CD4-positive, alpha-beta memory T cell (primary cell): Measurements from ENCODE around the gene TFCP2L1. TPM values are rescaled to one million over a fixed set of nuclear protein-coding genes. Genes with fewer than 3 reads are reported as not detected.
"Not testable (repeated sequence)": the region's sequence is repeated elsewhere in the genome, so short reads cannot be mapped to it uniquely, and the experiment has no call there.

ENCODE experiments used
- CTCF ChIA-PET: fragments of 350-600 bp; sonication (Branson Sonifier 250); formaldehyde crosslinking; loops from one replicate; lab custom pipeline; 2021; ENCODE audit warnings: inconsistent platforms; ENCODE audit not compliant: partially characterized antibody; lab: Charles Lee
- POLR2A ChIA-PET: fragments of 350-600 bp; sonication (Branson Sonifier 250); formaldehyde crosslinking; loops from one replicate; lab custom pipeline; 2021; ENCODE audit not compliant: partially characterized antibody; lab: Charles Lee
- DNase-seq, 5 donors: peaks; one replicate each; pipeline versions ENCODE4 v3.0.0 to v3.0.0-alpha.2; 2020 to 2022; ENCODE audit warnings: mixed read lengths in 1 of 5
- H3K27ac ChIP-seq: one replicate; pipeline ENCODE4 v1.7.0; 2013; ENCODE audit warnings: low read depth, low read length
- H3K27me3 ChIP-seq: 2 replicates; pipeline ENCODE4 v1.7.0; 2013; ENCODE audit warnings: mild to moderate bottlenecking, low read length, moderate library complexity; ENCODE audit not compliant: insufficient read depth
- H3K36me3 ChIP-seq: 2 replicates; pipeline ENCODE4 v1.7.0; 2013; ENCODE audit warnings: mild to moderate bottlenecking, low read length, moderate library complexity; ENCODE audit not compliant: insufficient read depth
- H3K4me1 ChIP-seq: 2 replicates; pipeline ENCODE4 v1.7.0; 2013; ENCODE audit warnings: mild to moderate bottlenecking, low read length, moderate library complexity; ENCODE audit not compliant: insufficient read depth
- H3K4me3 ChIP-seq, 2 donors: one replicate each; pipeline ENCODE4 v1.7.0; 2013; ENCODE audit warnings: low read length in 2 of 2, mild to moderate bottlenecking in 1 of 2
- H3K9me3 ChIP-seq, 2 donors: one replicate each; pipeline ENCODE4 v1.7.0; 2013; ENCODE audit warnings: low read length in 2 of 2, control low read depth in 1 of 2; ENCODE audit not compliant: control insufficient read depth in 1 of 2
- H3K27ac Mint-ChIP-seq, 7 donors: one replicate each; pipeline ENCODE4 v1.8.0; 2020 to 2021; ENCODE audit warnings: mixed read lengths in 7 of 7, mild to moderate bottlenecking in 6 of 7, inconsistent platforms in 3 of 7, moderate library complexity in 3 of 7
- H3K27me3 Mint-ChIP-seq, 2 donors: one replicate each; pipeline ENCODE4 v1.8.0; 2020 to 2021; ENCODE audit warnings: mixed read lengths in 2 of 2
- H3K36me3 Mint-ChIP-seq, 2 donors: one replicate each; pipeline ENCODE4 v1.8.0; 2020 to 2021; ENCODE audit warnings: mixed read lengths in 2 of 2, inconsistent platforms in 1 of 2, mild to moderate bottlenecking in 1 of 2
- H3K4me1 Mint-ChIP-seq, 4 donors: one replicate each; pipeline ENCODE4 v1.8.0; 2020 to 2021; ENCODE audit warnings: mixed read lengths in 4 of 4, mild to moderate bottlenecking in 1 of 4
- H3K4me3 Mint-ChIP-seq, 8 donors: one replicate each; pipeline ENCODE4 v1.8.0; 2020 to 2021; ENCODE audit warnings: mixed read lengths in 8 of 8, mild to moderate bottlenecking in 7 of 8, moderate library complexity in 6 of 8, inconsistent platforms in 3 of 8
- H3K9me3 Mint-ChIP-seq, 8 donors: one replicate each; pipeline ENCODE4 v1.8.0; 2020 to 2021; ENCODE audit warnings: mixed read lengths in 8 of 8, mild to moderate bottlenecking in 5 of 8, inconsistent platforms in 3 of 8, moderate library complexity in 1 of 8
- intact Hi-C: fragments of 100-400 bp; cut with micrococcal nuclease; formaldehyde crosslinking; loops from one replicate; pipeline ENCODE4 v1.15.1; 2023
- polyA plus RNA-seq, 2 donors: library from polyadenylated mRNA; unstranded; fragments of 300-500 nt; fragmentation: Illumina TruSeq; gene quantifications; one replicate each; pipeline ENCODE4 v1.2.3, GENCODE V29; 2021
- total RNA-seq, 2 experiments: library from RNA; stranded (reverse); gene quantifications; one replicate each; pipeline ENCODE4 v1.2.3, GENCODE V29; 2021

Gene TFCP2L1
- under 1 TPM in 1 of 2 experiments, not detected in 1; 0.06 TPM for total RNA-seq
- polyA plus RNA-seq: not detected

GRCh38 chr2:121284463-121285449 lies at the start of gene TFCP2L1:
Gene TFCP2L1 (minus strand): TSS chr2:121285202. CDS start chr2:121285109, 93 bp downstream.
- no peaks in the 10 kb centered on the region for H3K4me1 ChIP-seq
- H3K36me3 ChIP-seq: no peaks in the 10 kb centered on the region
- intact Hi-C loops: no loop called here
- Mint-ChIP-seq H3K4me1 (peaks cover 0 to 17% (median 10%) of the 10 kb centered on the region in 4 donors), H3K27ac (no peak within 1 kb of the TSS), H3K27me3 (peaks cover 26 to 30% of the 10 kb centered on the region in 2 donors), H3K36me3 (no peaks in the 10 kb centered on the region), H3K9me3 (no peaks in the 10 kb centered on the region), H3K4me3 (peak within 1 kb of the TSS; percentile 61 to 81 (median 74))
- H3K9me3 ChIP-seq: no peaks in the 10 kb centered on the region
- no peak within 1 kb of the TSS for H3K4me3 ChIP-seq
- DNase-seq: no peak
- POLR2A ChIA-PET: no interaction called here
- CTCF ChIA-PET: no interaction called here
- no peak within 1 kb of the TSS for H3K27ac ChIP-seq
- H3K27me3 ChIP-seq: no peaks in the 10 kb centered on the region

- no peak overlapping the region for H3K4me3 ChIP-seq
- CTCF ChIA-PET: no interaction called here
- H3K4me1 ChIP-seq: no peaks in the 10 kb centered on the region
- no peaks in the 10 kb centered on the region for H3K9me3 Mint-ChIP-seq
- H3K4me3 Mint-ChIP-seq: peak overlapping the region in 1 of 8 donors; percentile 20
- peaks cover 1% of the 10 kb centered on the region for H3K36me3 ChIP-seq
- peaks cover 6 to 10% of the 10 kb centered on the region in 2 donors for H3K36me3 Mint-ChIP-seq
- H3K4me1 Mint-ChIP-seq: peaks cover 0 to 2% (median under 1%) of the 10 kb centered on the region in 4 donors
- no peak for DNase-seq
- peak overlapping the region in 2 of 7 donors; percentile 7 to 91 for H3K27ac Mint-ChIP-seq
- H3K27me3 Mint-ChIP-seq: peaks cover 2 to 3% of the 10 kb centered on the region in 2 donors
- intact Hi-C loops: no loop called here
- no peaks in the 10 kb centered on the region for H3K27me3 ChIP-seq
- POLR2A ChIA-PET: no interaction called here
- no peaks in the 10 kb centered on the region for H3K9me3 ChIP-seq
- H3K27ac ChIP-seq: no peak overlapping the region
These were observed 49.0 kb upstream of the TFCP2L1 start for GRCh38 chr2:121333834-121334558.

GRCh38 chr2:121333231-121333630 lies 48.2 kb upstream of the TFCP2L1 start:
- Mint-ChIP-seq H3K4me1 (peaks cover 0 to 2% (median under 1%) of the 10 kb centered on the region in 4 donors), H3K27ac (no peak overlapping the region), H3K27me3 (peaks cover 2 to 6% of the 10 kb centered on the region in 2 donors), H3K36me3 (peaks cover 0 to 5% of the 10 kb centered on the region in 2 donors), H3K9me3 (no peaks in the 10 kb centered on the region), H3K4me3 (no peak overlapping the region)
- no peak for DNase-seq
- H3K9me3 ChIP-seq: no peaks in the 10 kb centered on the region
- H3K27ac ChIP-seq: no peak overlapping the region
- no peaks in the 10 kb centered on the region for H3K4me1 ChIP-seq
- H3K36me3 ChIP-seq: no peaks in the 10 kb centered on the region
- ChIA-PET CTCF (no interaction called here), POLR2A (no interaction called here)
- H3K27me3 ChIP-seq: no peaks in the 10 kb centered on the region
- intact Hi-C loops: no loop called here
- no peak overlapping the region for H3K4me3 ChIP-seq

GRCh38 chr2:121331324-121331723 lies 46.3 kb upstream of the TFCP2L1 start:
- POLR2A ChIA-PET, intact Hi-C loops: not testable (repeated sequence)

GRCh38 chr2:121330921-121331320 lies 45.9 kb upstream of the TFCP2L1 start:
- POLR2A ChIA-PET: no interaction called here
- H3K9me3 ChIP-seq: no peaks in the 10 kb centered on the region
- Mint-ChIP-seq H3K9me3 (no peaks in the 10 kb centered on the region), H3K27ac (no peak overlapping the region), H3K4me3 (no peak overlapping the region), H3K4me1 (peaks cover 0 to 2% (median under 1%) of the 10 kb centered on the region in 4 donors), H3K27me3 (peaks cover 2 to 6% of the 10 kb centered on the region in 2 donors), H3K36me3 (no peaks in the 10 kb centered on the region)
- CTCF ChIA-PET: no interaction called here
- H3K4me3 ChIP-seq: no peak overlapping the region
- intact Hi-C loops: no loop called here
- no peak for DNase-seq
- H3K27ac ChIP-seq: no peak overlapping the region
- no peaks in the 10 kb centered on the region for H3K4me1 ChIP-seq
- H3K36me3 ChIP-seq: no peaks in the 10 kb centered on the region
- no peaks in the 10 kb centered on the region for H3K27me3 ChIP-seq

More at GRCh38 chr2:121331324-121331723, 46.3 kb upstream of the TFCP2L1 start:
- H3K27ac Mint-ChIP-seq, H3K9me3 ChIP-seq, CTCF ChIA-PET, H3K9me3 Mint-ChIP-seq, DNase-seq, H3K4me1 Mint-ChIP-seq, H3K36me3 Mint-ChIP-seq, H3K36me3 ChIP-seq, H3K27ac ChIP-seq, H3K4me3 ChIP-seq, H3K27me3 ChIP-seq, H3K27me3 Mint-ChIP-seq, H3K4me1 ChIP-seq, H3K4me3 Mint-ChIP-seq: not testable (repeated sequence)

- no peaks in the 10 kb centered on the region for H3K36me3 ChIP-seq
- ChIA-PET POLR2A (no interaction called here), CTCF (no interaction called here)
- Mint-ChIP-seq H3K4me3 (no peak overlapping the region), H3K27me3 (peaks cover 2 to 9% of the 10 kb centered on the region in 2 donors), H3K27ac (no peak overlapping the region), H3K36me3 (no peaks in the 10 kb centered on the region), H3K9me3 (peaks cover 0 to 2% (median 0%) of the 10 kb centered on the region in 8 donors), H3K4me1 (peaks cover 0 to 2% (median 0%) of the 10 kb centered on the region in 4 donors)
- H3K27me3 ChIP-seq: no peaks in the 10 kb centered on the region
- intact Hi-C loops: no loop called here
- H3K27ac ChIP-seq: no peak overlapping the region
- H3K4me1 ChIP-seq: no peaks in the 10 kb centered on the region
- DNase-seq: no peak
- H3K9me3 ChIP-seq: no peaks in the 10 kb centered on the region
- no peak overlapping the region for H3K4me3 ChIP-seq
These were observed 44.8 kb upstream of the TFCP2L1 start for GRCh38 chr2:121329786-121330185.

- H3K27me3 Mint-ChIP-seq: peaks cover 2 to 11% of the 10 kb centered on the region in 2 donors
- Histone ChIP-seq H3K9me3 (no peaks in the 10 kb centered on the region), H3K4me1 (no peaks in the 10 kb centered on the region), H3K27ac (no peak overlapping the region), H3K36me3 (no peaks in the 10 kb centered on the region), H3K4me3 (no peak overlapping the region), H3K27me3 (no peaks in the 10 kb centered on the region)
- ChIA-PET CTCF (no interaction called here), POLR2A (no interaction called here)
- no peak overlapping the region for H3K27ac Mint-ChIP-seq
- no peak overlapping the region for H3K4me3 Mint-ChIP-seq
- intact Hi-C loops: no loop called here
- H3K36me3 Mint-ChIP-seq: no peaks in the 10 kb centered on the region
- H3K4me1 Mint-ChIP-seq: no peaks in the 10 kb centered on the region
- H3K9me3 Mint-ChIP-seq: peaks cover 0 to 2% (median 0%) of the 10 kb centered on the region in 8 donors
- DNase-seq: no peak
These were observed 41.6 kb upstream of the TFCP2L1 start for GRCh38 chr2:121326628-121327027.
